Epidermal melanocyte (primary cell): ENCODE measurements around the gene FAM151B.
"Not testable (repeated sequence)": the region's sequence is repeated elsewhere in the genome, so short reads cannot be mapped to it uniquely, and the experiment has no call there.

Source experiments
- DNase-seq: peaks from one replicate; pipeline ENCODE4 v3.0.0; 2011; ENCODE audit warnings: low spot score; ENCODE audit not compliant: insufficient read length

The FAM151B gene

GRCh38 chr5:80487829-80488721, at the start of gene FAM151B:
Gene FAM151B, plus strand, starts transcription at chr5:80488100. Its CDS starts 24 bp downstream, at chr5:80488124.
- DNase-seq: peak; percentile 62

- no peak for DNase-seq
Observed at GRCh38 chr5:80438739-80439138, 49.2 kb upstream of the FAM151B start.

- DNase-seq: no peak
Observed at GRCh38 chr5:80439213-80439612, 48.7 kb upstream of the FAM151B start.

- no peak for DNase-seq
Observed at GRCh38 chr5:80442742-80443141, 45.2 kb upstream of the FAM151B start.

GRCh38 chr5:80453366-80453765, 34.5 kb upstream of the FAM151B start:
- no peak for DNase-seq

- no peak for DNase-seq
Observed at GRCh38 chr5:80463269-80463668, 24.6 kb upstream of the FAM151B start.

GRCh38 chr5:80466669-80467485, 21.0 kb upstream of the FAM151B start:
- DNase-seq: no peak

GRCh38 chr5:80468131-80468530, 19.8 kb upstream of the FAM151B start:
- DNase-seq: no peak

- DNase-seq: not testable (repeated sequence)
Observed at GRCh38 chr5:80470631-80471030, 17.3 kb upstream of the FAM151B start.

- no peak for DNase-seq
Observed at GRCh38 chr5:80474929-80475328, 13.0 kb upstream of the FAM151B start.

GRCh38 chr5:80479713-80480112, 8.2 kb upstream of the FAM151B start:
- no peak for DNase-seq

- DNase-seq: no peak
Observed at GRCh38 chr5:80480354-80480753, 7.5 kb upstream of the FAM151B start.

- DNase-seq: no peak
Observed at GRCh38 chr5:80481019-80481893, 6.6 kb upstream of the FAM151B start.

GRCh38 chr5:80482578-80482977, 5.3 kb upstream of the FAM151B start:
- DNase-seq: no peak

GRCh38 chr5:80483636-80484232, 4.2 kb upstream of the FAM151B start:
- DNase-seq: no peak

- DNase-seq: no peak
Observed at GRCh38 chr5:80487444-80487828, 464 bp upstream of the FAM151B start.

GRCh38 chr5:80491296-80491695, 3.4 kb downstream of the FAM151B start:
- no peak for DNase-seq

GRCh38 chr5:80492741-80493140, 4.8 kb downstream of the FAM151B start:
- DNase-seq: no peak

GRCh38 chr5:80493443-80493842, 5.5 kb downstream of the FAM151B start:
- DNase-seq: not testable (repeated sequence)

GRCh38 chr5:80495891-80496290, 8.0 kb downstream of the FAM151B start:
- DNase-seq: no peak

GRCh38 chr5:80502800-80503199, 14.9 kb downstream of the FAM151B start:
- DNase-seq: no peak
